Thoracic aorta (tissue), 2 donors: ENCODE results near the gene SCAF1. TPM values are rescaled to one million over a fixed set of nuclear protein-coding genes. Genes with fewer than 3 reads are reported as not detected.

Experiments used
- ATAC-seq: fragments of 150-250 bp; one replicate; pipeline ENCODE4 v1.8.0; 2017; ENCODE audit warnings: low read depth; ENCODE audit not compliant: insufficient number of reproducible peaks, low FRiP score
- DNase-seq: peaks from one replicate; pipeline ENCODE4 v3.0.0-alpha.2; 2020; ENCODE audit warnings: low spot score
- H3K27ac ChIP-seq, 2 donors: fragments of 200-600 bp; sonication (generic); 1 replicate in 1 of 2; 2 replicates in 1 of 2; pipeline ENCODE4 v1.5.1; 2016; ENCODE audit warnings: mild to moderate bottlenecking in 2 of 2, moderate library complexity in 2 of 2
- H3K27me3 ChIP-seq: fragments of 200-600 bp; sonication (generic); replicated peaks from 2 replicates; pipeline ENCODE4 v1.6.0; 2016; ENCODE audit warnings: mild to moderate bottlenecking; ENCODE audit not compliant: insufficient read depth
- H3K36me3 ChIP-seq: fragments of 200-600 bp; sonication (generic); one replicate; pipeline ENCODE4 v1.5.1; 2016
- H3K4me1 ChIP-seq, 2 donors: fragments of 200-600 bp; sonication (generic); 1 replicate in 1 of 2; 2 replicates in 1 of 2; pipeline versions ENCODE4 v1.5.1 to v1.6.0; 2016; ENCODE audit warnings: low read depth in 2 of 2, mild to moderate bottlenecking in 1 of 2; ENCODE audit not compliant: control insufficient read depth in 1 of 2
- H3K4me3 ChIP-seq: fragments of 200-600 bp; sonication (generic); 2 replicates; pipeline ENCODE4 v1.5.1; 2016; ENCODE audit warnings: mild to moderate bottlenecking
- H3K9me3 ChIP-seq: fragments of 200-600 bp; sonication (generic); 2 replicates; pipeline ENCODE4 v1.5.1; 2016
- total RNA-seq, 2 donors: library from RNA; depleted of rRNA; stranded (reverse); fragments of >200 nt; gene quantifications; one replicate each; pipeline versions ENCODE4 v1.1.0 to v1.2.3, GENCODE V29; 2016
- TF ChIP-seq, protein P1 (sequence below): fragments of 200-600 bp; sonication (generic); IDR thresholded peaks from one replicate; pipeline ENCODE4 v1.5.1; 2019; ENCODE audit warnings: antibody characterized with exemption

The SCAF1 gene
- total RNA-seq, 2 donors from 2014 or later = 27.3 to 30.6 TPM

DNA sequence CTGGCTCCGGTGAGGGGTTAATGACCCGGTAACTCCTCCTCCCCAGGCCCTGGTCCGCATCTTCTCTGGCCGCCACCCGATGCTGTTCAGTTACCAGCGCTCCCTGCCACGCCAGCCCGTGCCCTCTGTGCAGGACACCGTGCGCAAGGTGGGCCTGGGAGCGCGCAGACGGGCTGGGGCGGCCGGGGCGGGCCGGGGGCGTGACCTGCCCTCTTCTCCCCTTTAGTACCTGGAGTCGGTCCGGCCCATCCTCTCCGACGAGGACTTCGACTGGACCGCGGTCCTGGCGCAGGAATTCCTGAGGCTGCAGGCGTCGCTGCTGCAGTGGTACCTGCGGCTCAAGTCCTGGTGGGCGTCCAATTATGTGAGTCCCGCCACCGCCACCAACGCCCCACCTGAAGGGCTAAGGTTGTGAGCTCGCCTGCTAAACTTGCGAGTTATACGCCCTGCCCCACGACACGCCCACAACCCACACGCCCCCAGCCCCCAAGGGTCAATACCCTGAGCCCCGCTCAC lies 59.3 kb downstream of the SCAF1 start:
- ATAC-seq (no peak), DNase-seq (no peak)
- Histone ChIP-seq H3K27me3 (no peaks in the 10 kb centered on the region), H3K36me3 (no peaks in the 10 kb centered on the region), H3K4me1 (no peaks in the 10 kb centered on the region), H3K9me3 (no peaks in the 10 kb centered on the region), H3K27ac (no peak overlapping the region), H3K4me3 (no peak overlapping the region)
- TF ChIP-seq, protein P1, sequence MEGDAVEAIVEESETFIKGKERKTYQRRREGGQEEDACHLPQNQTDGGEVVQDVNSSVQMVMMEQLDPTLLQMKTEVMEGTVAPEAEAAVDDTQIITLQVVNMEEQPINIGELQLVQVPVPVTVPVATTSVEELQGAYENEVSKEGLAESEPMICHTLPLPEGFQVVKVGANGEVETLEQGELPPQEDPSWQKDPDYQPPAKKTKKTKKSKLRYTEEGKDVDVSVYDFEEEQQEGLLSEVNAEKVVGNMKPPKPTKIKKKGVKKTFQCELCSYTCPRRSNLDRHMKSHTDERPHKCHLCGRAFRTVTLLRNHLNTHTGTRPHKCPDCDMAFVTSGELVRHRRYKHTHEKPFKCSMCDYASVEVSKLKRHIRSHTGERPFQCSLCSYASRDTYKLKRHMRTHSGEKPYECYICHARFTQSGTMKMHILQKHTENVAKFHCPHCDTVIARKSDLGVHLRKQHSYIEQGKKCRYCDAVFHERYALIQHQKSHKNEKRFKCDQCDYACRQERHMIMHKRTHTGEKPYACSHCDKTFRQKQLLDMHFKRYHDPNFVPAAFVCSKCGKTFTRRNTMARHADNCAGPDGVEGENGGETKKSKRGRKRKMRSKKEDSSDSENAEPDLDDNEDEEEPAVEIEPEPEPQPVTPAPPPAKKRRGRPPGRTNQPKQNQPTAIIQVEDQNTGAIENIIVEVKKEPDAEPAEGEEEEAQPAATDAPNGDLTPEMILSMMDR = no peak

DNA sequence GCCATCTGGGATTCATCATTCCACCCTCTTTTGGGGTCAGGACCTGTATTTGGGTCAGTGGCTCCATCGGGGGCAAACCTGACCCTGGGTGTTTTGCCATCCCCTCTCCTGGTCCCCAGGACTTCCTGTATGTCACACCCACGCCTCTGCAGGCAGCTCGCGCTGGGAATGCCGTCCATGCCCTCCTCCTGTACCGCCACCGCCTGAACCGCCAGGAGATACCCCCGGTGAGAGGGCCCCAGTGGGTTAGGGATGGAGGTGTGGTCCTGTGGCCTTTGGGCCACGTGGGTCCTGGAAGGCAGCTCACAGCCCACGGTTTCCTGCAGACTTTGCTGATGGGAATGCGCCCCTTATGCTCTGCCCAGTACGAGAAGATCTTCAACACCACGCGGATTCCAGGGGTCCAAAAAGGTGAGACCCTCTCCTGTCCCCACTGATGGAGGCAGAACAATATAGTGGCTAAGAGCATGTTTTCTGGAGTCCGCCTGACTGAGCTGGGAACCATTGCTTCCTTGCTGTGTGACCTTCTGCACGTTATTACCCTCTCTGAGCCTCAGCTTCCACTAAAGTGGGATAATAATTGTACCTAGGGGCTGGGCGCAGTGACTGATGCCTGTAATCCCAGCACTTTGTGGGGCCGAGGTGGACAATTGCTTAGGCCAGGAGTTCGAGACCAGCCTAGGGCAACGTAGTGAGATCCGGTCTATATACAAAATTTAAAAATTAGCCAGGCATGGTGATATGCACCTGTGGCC lies 63.1 kb downstream of the SCAF1 start:
- H3K27ac ChIP-seq = no peak overlapping the region
- H3K27me3 ChIP-seq = no peaks in the 10 kb centered on the region
- no peak overlapping the region for H3K4me3 ChIP-seq
- no peak for ATAC-seq
- DNase-seq = no peak
- no peaks in the 10 kb centered on the region for H3K36me3 ChIP-seq
- H3K4me1 ChIP-seq = no peaks in the 10 kb centered on the region
- TF ChIP-seq, protein P1 = no peak
- H3K9me3 ChIP-seq = no peaks in the 10 kb centered on the region

DNA sequence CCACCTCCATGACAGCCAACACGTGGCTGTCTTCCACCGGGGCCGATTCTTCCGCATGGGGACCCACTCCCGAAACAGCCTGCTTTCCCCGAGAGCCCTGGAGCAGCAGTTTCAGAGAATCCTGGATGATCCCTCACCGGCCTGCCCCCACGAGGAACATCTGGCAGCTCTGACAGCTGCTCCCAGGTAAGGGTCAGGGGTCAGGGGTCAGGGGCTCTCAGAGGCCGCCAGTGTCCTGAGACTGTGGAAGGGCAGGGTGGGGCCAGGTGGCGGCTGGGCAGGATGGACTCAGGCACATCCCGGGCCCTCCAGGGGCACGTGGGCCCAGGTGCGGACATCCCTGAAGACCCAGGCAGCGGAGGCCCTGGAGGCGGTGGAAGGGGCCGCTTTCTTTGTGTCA lies 63.9 kb downstream of the SCAF1 start:
- Histone ChIP-seq H3K4me1 (no peaks in the 10 kb centered on the region), H3K36me3 (no peaks in the 10 kb centered on the region), H3K9me3 (no peaks in the 10 kb centered on the region), H3K4me3 (no peak overlapping the region), H3K27me3 (no peaks in the 10 kb centered on the region), H3K27ac (no peak overlapping the region)
- TF ChIP-seq, protein P1 = no peak
- ATAC-seq (no peak), DNase-seq (no peak)

Other genes starting within 250 kb of the SCAF1 start
- not detected for gene PTH2, start 218.8 kb upstream of the SCAF1 start, total RNA-seq
- not detected for gene GFY, start 216.8 kb upstream of the SCAF1 start, total RNA-seq
- gene SLC17A7, start 200.7 kb upstream of the SCAF1 start, total RNA-seq = 1 to 10 TPM in 1 of 2 donors, under 1 TPM in 1; 0.54 to 2.8 TPM
- 10 to 100 TPM; 60.2 to 95.4 TPM for gene PIH1D1, start 190.4 kb upstream of the SCAF1 start, total RNA-seq
- 10 to 100 TPM; 21.8 to 29.8 TPM for gene ALDH16A1, start 189.0 kb upstream of the SCAF1 start, total RNA-seq
- 1 to 10 TPM; 4.7 to 5.6 TPM for gene FLT3LG, start 168.0 kb upstream of the SCAF1 start, total RNA-seq
- gene RPL13A, start 154.6 kb upstream of the SCAF1 start, total RNA-seq = 1,000 to 10,000 TPM in 1 of 2 donors, 100 to 1,000 TPM in 1; 996 to 1,451 TPM
- gene RPS11, start 145.8 kb upstream of the SCAF1 start, total RNA-seq = 1,000 to 10,000 TPM; 1,371 to 2,401 TPM
- 100 to 1,000 TPM; 172 to 304 TPM for gene FCGRT, start 129.5 kb upstream of the SCAF1 start, total RNA-seq
- 100 to 1,000 TPM in 1 of 2 donors, 10 to 100 TPM in 1; 65.3 to 111 TPM for gene RCN3, start 114.2 kb upstream of the SCAF1 start, total RNA-seq
- gene NOSIP, start 61.7 kb upstream of the SCAF1 start, total RNA-seq = 10 to 100 TPM; 30.8 to 46.8 TPM
- not detected for gene PRRG2, start 60.9 kb upstream of the SCAF1 start, total RNA-seq
- 10 to 100 TPM; 12.4 to 24.5 TPM for gene PRR12, start 51.0 kb upstream of the SCAF1 start, total RNA-seq
- gene RRAS, start 2.1 kb upstream of the SCAF1 start, total RNA-seq = 100 to 1,000 TPM in 1 of 2 donors, 10 to 100 TPM in 1; 82.2 to 188 TPM
- 10 to 100 TPM; 33.2 to 52.9 TPM for gene IRF3, start 23.6 kb downstream of the SCAF1 start, total RNA-seq
- 1 to 10 TPM; 2.5 to 3.0 TPM for gene BCL2L12, start 23.7 kb downstream of the SCAF1 start, total RNA-seq
- gene PRMT1, start 35.1 kb downstream of the SCAF1 start, total RNA-seq = 100 to 1,000 TPM; 116 to 118 TPM
- gene ADM5, start 47.4 kb downstream of the SCAF1 start, total RNA-seq = 1 to 10 TPM; 2.8 to 6.4 TPM
- gene CPT1C, start 48.9 kb downstream of the SCAF1 start, total RNA-seq = 1 to 10 TPM; 2.5 to 3.9 TPM
- gene TSKS, start 121.1 kb downstream of the SCAF1 start, total RNA-seq = not detected
- gene AP2A1, start 124.8 kb downstream of the SCAF1 start, total RNA-seq = 10 to 100 TPM; 81.1 to 89.7 TPM
- gene FUZ, start 171.1 kb downstream of the SCAF1 start, total RNA-seq = 10 to 100 TPM; 23.6 to 27.3 TPM
- gene MED25, start 176.1 kb downstream of the SCAF1 start, total RNA-seq = 10 to 100 TPM; 29.8 to 37.0 TPM
- gene PTOV1, start 208.9 kb downstream of the SCAF1 start, total RNA-seq = 10 to 100 TPM; 62.9 to 72.2 TPM
- gene PNKP, start 225.4 kb downstream of the SCAF1 start, total RNA-seq = 10 to 100 TPM; 55.8 to 78.7 TPM
- 10 to 100 TPM; 15.2 to 20.7 TPM for gene AKT1S1, start 235.1 kb downstream of the SCAF1 start, total RNA-seq
- gene TBC1D17, start 235.5 kb downstream of the SCAF1 start, total RNA-seq = 10 to 100 TPM; 27.9 to 31.7 TPM